ENCODE measurements around the gene SND1.

The SND1 gene

GRCh38 chr7:127815631-127816145 is 163.7 kb downstream of the SND1 start:
- Histone ChIP-seq H3K9me2 (ENCODE audit: low read depth, low read length) (no peaks in the 10 kb centered on the region), H3K4me1 (ENCODE audit: insufficient read depth, low read length, severe bottlenecking) (peaks cover 22% of the 10 kb centered on the region), H3K27me3 (ENCODE audit: insufficient read depth, low read length) (no peaks in the 10 kb centered on the region), H3K79me2 (ENCODE audit: insufficient read depth, low read length) (peaks cover 27% of the 10 kb centered on the region; the same call in 1 of the 2 replicates), H2AFZ (ENCODE audit: low read length) (no peak overlapping the region), H3K4me3 (ENCODE audit: low read depth, low read length, poor library complexity, severe bottlenecking) (no peak overlapping the region), H3F3A (ENCODE audit: insufficient read depth, low read length) (no peaks in the 10 kb centered on the region), H3K4me2 (ENCODE audit: low read length) (no peak overlapping the region), H3K9ac (ENCODE audit: low read length) (no peak overlapping the region), H3K36me3 (ENCODE audit: insufficient read depth, low read length) (peaks cover 18% of the 10 kb centered on the region; the same call in 1 of the 2 replicates), H3K9me3 (ENCODE audit: low read length) (no peaks in the 10 kb centered on the region), H3K27ac (ENCODE audit: low read depth, low read length, poor library complexity, severe bottlenecking) (no peak overlapping the region), H4K20me1 (ENCODE audit: insufficient read depth, low read length) (no peaks in the 10 kb centered on the region; the same call in 1 of the 2 replicates)
- TF ChIP-seq EZH2 (IDR thresholded peaks at IDR 0.05; ENCODE audit: borderline replicate concordance, low read length), result no peak
- no peak for TF ChIP-seq CTCF (IDR thresholded peaks at IDR 0.05; ENCODE audit: low read length)

GRCh38 chr7:127816354-127817190 is 164.6 kb downstream of the SND1 start:
- no peaks in the 10 kb centered on the region for H3K9me2 ChIP-seq (ENCODE audit: low read depth, low read length)
- no peak overlapping the region for H3K27ac ChIP-seq (ENCODE audit: low read depth, low read length, poor library complexity, severe bottlenecking)
- no peaks in the 10 kb centered on the region; the same call in 1 of the 2 replicates for H4K20me1 ChIP-seq (ENCODE audit: insufficient read depth, low read length)
- no peak overlapping the region for H3K4me3 ChIP-seq (ENCODE audit: low read depth, low read length, poor library complexity, severe bottlenecking)
- peaks cover 24% of the 10 kb centered on the region for H3K4me1 ChIP-seq (ENCODE audit: insufficient read depth, low read length, severe bottlenecking)
- H3K9me3 ChIP-seq (ENCODE audit: low read length), result no peaks in the 10 kb centered on the region
- peaks cover 22% of the 10 kb centered on the region; the same call in 1 of the 2 replicates for H3K36me3 ChIP-seq (ENCODE audit: insufficient read depth, low read length)
- no peak for TF ChIP-seq EZH2 (IDR thresholded peaks at IDR 0.05; ENCODE audit: borderline replicate concordance, low read length)
- no peak for TF ChIP-seq CTCF (IDR thresholded peaks at IDR 0.05; ENCODE audit: low read length)
- H3K27me3 ChIP-seq (ENCODE audit: insufficient read depth, low read length), result no peaks in the 10 kb centered on the region
- H3K4me2 ChIP-seq (ENCODE audit: low read length), result no peak overlapping the region
- peaks cover 30% of the 10 kb centered on the region; the same call in 1 of the 2 replicates for H3K79me2 ChIP-seq (ENCODE audit: insufficient read depth, low read length)
- H3F3A ChIP-seq (ENCODE audit: insufficient read depth, low read length), result no peaks in the 10 kb centered on the region
- H3K9ac ChIP-seq (ENCODE audit: low read length), result no peak overlapping the region
- H2AFZ ChIP-seq (ENCODE audit: low read length), result no peak overlapping the region

GRCh38 chr7:127817466-127817865 is 165.5 kb downstream of the SND1 start:
- no peak overlapping the region for H3K27ac ChIP-seq (ENCODE audit: low read depth, low read length, poor library complexity, severe bottlenecking)
- H3K79me2 ChIP-seq (ENCODE audit: insufficient read depth, low read length), result peaks cover 32% of the 10 kb centered on the region; the same call in 1 of the 2 replicates
- TF ChIP-seq CTCF (IDR thresholded peaks at IDR 0.05; ENCODE audit: low read length) (no peak), EZH2 (IDR thresholded peaks at IDR 0.05; ENCODE audit: borderline replicate concordance, low read length) (no peak)
- no peaks in the 10 kb centered on the region for H3K9me3 ChIP-seq (ENCODE audit: low read length)
- peaks cover 31% of the 10 kb centered on the region for H3K4me1 ChIP-seq (ENCODE audit: insufficient read depth, low read length, severe bottlenecking)
- H2AFZ ChIP-seq (ENCODE audit: low read length), result no peak overlapping the region
- H3K4me2 ChIP-seq (ENCODE audit: low read length), result no peak overlapping the region
- peaks cover 15% of the 10 kb centered on the region; the same call in 1 of the 2 replicates for H3K36me3 ChIP-seq (ENCODE audit: insufficient read depth, low read length)
- no peak overlapping the region for H3K9ac ChIP-seq (ENCODE audit: low read length)
- H3K27me3 ChIP-seq (ENCODE audit: insufficient read depth, low read length), result no peaks in the 10 kb centered on the region
- H3F3A ChIP-seq (ENCODE audit: insufficient read depth, low read length), result no peaks in the 10 kb centered on the region
- no peaks in the 10 kb centered on the region for H3K9me2 ChIP-seq (ENCODE audit: low read depth, low read length)
- H4K20me1 ChIP-seq (ENCODE audit: insufficient read depth, low read length), result no peaks in the 10 kb centered on the region; the same call in 1 of the 2 replicates
- no peak overlapping the region for H3K4me3 ChIP-seq (ENCODE audit: low read depth, low read length, poor library complexity, severe bottlenecking)

Data from OCI-LY1 (cell line).